NOMO-1 treated with dmso at 0.1 percent for 144 hours (cell line): ENCODE data around the gene FZD1.

Experiments
- DNase-seq: peaks from one replicate; lab custom pipeline; 2025; ENCODE audit not compliant: unreplicated experiment; lab: John Stamatoyannopoulos, UW

Gene FZD1

GRCh38 chr7:91264924-91265681, 870 bp downstream of the FZD1 start:
- peak; percentile 89 for DNase-seq

DNA sequence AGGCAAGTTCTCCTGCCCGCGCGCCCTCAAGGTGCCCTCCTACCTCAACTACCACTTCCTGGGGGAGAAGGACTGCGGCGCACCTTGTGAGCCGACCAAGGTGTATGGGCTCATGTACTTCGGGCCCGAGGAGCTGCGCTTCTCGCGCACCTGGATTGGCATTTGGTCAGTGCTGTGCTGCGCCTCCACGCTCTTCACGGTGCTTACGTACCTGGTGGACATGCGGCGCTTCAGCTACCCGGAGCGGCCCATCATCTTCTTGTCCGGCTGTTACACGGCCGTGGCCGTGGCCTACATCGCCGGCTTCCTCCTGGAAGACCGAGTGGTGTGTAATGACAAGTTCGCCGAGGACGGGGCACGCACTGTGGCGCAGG, 1.4 kb downstream of the FZD1 start:
- no peak for DNase-seq

- no peak for DNase-seq
Measured at GRCh38 chr7:91266067-91266688, 1.9 kb downstream of the FZD1 start.

GRCh38 chr7:91266689-91267090, 2.5 kb downstream of the FZD1 start:
- DNase-seq, result no peak

DNA sequence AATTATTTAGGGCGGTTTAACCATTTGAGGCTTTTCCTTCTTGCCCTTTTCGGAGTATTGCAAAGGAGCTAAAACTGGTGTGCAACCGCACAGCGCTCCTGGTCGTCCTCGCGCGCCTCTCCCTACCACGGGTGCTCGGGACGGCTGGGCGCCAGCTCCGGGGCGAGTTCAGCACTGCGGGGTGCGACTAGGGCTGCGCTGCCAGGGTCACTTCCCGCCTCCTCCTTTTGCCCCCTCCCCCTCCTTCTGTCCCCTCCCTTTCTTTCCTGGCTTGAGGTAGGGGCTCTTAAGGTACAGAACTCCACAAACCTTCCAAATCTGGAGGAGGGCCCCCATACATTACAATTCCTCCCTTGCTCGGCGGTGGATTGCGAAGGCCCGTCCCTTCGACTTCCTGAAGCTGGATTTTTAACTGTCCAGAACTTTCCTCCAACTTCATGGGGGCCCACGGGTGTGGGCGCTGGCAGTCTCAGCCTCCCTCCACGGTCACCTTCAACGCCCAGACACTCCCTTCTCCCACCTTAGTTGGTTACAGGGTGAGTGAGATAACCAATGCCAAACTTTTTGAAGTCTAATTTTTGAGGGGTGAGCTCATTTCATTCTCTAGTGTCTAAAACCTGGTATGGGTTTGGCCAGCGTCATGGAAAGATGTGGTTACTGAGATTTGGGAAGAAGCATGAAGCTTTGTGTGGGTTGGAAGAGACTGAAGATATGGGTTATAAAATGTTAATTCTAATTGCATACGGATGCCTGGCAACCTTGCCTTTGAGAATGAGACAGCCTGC, 3.1 kb downstream of the FZD1 start:
- no peak for DNase-seq

DNA sequence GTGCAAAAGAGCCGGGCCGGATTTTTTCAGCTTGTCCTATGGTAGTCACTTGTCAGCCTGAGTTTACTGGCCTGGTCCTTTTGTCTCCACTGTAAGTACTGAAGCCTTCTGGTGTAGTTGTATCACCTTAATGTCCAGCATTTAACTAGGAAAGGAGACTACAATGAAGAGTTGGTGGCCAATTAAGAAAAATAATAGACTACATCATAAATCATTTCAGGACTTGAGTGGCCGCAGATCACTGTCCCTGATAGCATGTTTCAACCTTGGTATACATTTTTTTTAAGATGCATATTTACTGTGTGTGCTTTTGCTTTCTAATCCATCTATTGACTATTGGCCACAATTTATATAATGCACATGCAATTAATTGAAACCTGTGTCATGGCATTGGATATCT, 6.1 kb downstream of the FZD1 start:
- no peak for DNase-seq

DNA sequence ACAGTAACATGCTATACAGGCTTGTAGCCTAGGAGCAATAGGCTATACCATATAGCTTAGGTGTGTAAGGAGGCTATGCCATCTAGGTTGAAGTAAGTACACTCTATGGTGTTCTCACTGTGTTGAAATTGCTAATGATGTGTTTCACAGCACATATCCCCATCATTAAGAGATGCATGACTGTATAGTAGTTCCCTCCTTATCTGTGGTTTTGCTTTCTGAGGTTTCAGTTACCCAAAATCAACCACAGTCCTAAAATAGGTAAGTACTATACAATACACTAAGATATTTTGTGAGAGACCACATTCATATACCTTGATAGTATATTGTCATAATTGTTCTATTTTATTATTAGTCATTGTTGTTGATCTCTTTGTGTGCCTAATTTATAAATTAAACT, 12.7 kb downstream of the FZD1 start:
- peak; percentile 69 for DNase-seq

GRCh38 chr7:91280185-91280584, 16.0 kb downstream of the FZD1 start:
- no peak for DNase-seq

GRCh38 chr7:91280604-91281003, 16.4 kb downstream of the FZD1 start:
- no peak for DNase-seq

- DNase-seq, result no peak
Measured at GRCh38 chr7:91285696-91286355, 21.6 kb downstream of the FZD1 start.

GRCh38 chr7:91286432-91286831, 22.2 kb downstream of the FZD1 start:
- no peak for DNase-seq

DNA sequence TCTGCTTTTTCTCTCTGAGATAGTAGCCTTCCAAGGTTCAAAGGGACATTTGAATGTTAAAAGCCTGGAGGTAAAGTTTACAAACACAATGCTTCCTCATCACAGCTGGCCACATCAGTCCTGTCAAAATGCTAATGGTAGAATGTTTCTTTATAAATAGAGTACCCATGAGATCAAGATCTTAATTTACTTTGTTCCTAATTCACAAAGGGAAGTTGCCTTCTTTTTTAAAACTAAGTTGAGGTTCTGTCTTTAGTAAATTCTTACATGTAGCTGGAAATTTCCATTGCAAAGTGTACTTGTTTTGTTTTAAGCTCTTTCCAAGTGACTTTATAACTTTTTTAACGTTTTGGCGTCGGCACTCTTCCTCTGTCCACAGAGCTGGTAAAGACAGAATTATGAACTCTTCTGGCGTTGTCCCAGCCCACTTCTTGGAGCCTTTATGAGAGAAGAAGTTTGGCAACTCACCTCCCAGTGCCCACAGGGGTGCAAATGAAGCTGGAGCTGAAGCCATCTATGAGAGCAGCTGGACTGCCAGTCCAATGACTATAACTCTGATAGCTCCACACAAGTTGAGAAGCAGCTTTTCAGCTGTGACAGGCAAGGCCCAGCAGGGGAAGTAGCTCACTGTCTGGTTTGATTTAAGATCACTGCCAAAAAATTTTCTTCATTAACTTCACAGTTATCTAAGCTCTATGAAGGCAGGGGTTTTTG, 23.3 kb downstream of the FZD1 start:
- DNase-seq, result peak; percentile 56

GRCh38 chr7:91288208-91288824, 24.1 kb downstream of the FZD1 start:
- DNase-seq, result peak; percentile 33

GRCh38 chr7:91289633-91290254, 25.5 kb downstream of the FZD1 start:
- peak; percentile 24 for DNase-seq

DNA sequence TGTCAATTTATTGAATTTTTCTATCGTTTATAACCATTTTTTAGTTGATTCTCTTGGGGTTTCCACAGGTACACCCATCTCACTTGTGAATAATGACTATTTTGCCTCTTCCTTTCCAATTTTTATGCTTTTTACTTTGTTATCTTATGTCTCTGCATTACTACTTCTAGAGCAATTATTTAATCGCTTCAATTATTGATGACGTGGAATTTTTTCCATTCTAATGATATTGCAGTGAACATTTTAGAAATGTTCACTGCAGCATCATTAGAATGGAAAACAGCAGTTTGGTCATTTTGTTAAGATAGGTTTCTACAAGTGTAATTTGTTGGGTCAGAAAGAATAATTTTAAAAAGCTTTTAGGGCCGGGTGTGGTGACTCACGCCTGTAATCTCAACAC, 27.1 kb downstream of the FZD1 start:
- DNase-seq, result no peak

GRCh38 chr7:91291902-91292301, 27.7 kb downstream of the FZD1 start:
- DNase-seq, result no peak

DNA sequence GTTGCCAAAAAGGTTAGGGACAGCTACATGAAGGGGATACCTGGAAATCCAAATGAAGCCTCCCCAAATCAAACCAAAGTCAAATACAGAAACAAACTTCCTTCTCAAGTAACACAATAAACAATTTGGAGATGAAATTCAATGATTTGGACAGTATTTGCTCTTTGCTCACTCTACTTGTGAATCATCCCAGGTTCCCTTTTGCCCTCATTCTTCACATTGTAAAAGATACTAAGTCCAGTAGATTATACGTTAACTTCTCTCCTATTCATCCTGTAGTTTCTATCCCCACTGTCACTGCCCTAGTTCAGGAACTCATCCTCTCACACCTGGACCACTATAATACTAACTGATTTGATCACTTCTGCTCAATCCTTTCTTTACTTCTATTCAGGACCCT, 28.3 kb downstream of the FZD1 start:
- DNase-seq, result no peak

DNA sequence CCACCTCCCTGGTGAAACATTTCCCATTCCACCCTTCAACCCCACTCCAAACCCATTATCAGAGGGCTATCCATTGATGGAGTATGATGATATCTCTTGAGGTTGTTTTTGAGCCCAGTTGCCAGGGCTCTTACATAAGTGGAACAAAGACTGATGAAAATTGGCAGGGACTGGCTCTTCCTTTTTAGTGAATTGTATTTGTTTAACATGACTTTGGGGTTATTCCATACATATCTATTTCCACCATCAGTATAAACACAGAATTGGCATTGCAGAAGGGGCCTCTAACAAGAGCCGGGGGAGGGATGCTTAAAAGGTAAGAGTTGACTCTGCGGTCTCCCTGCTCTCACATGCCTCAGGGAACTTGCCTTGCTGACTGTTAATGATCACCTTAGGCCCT, 28.9 kb downstream of the FZD1 start:
- DNase-seq, result no peak

DNA sequence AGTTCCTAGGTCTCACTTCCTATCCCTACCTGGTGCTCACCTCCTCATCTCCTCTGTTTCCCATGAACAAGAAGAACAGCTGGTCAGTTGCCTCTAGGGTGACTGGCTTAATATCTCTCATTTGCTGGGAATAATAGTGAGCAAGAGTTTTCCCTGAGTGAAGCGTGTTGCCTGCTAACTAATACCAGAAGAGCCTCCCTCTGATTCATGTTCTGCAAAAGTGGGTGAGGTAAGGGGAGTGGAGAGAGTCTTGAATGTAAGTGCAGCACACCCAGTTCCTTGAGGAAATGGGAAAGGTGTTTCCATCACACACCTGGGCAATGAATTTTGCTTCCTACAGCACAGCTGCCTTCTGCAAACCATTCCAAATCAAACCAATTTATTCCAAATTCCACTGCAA, 29.6 kb downstream of the FZD1 start:
- DNase-seq, result no peak

DNA sequence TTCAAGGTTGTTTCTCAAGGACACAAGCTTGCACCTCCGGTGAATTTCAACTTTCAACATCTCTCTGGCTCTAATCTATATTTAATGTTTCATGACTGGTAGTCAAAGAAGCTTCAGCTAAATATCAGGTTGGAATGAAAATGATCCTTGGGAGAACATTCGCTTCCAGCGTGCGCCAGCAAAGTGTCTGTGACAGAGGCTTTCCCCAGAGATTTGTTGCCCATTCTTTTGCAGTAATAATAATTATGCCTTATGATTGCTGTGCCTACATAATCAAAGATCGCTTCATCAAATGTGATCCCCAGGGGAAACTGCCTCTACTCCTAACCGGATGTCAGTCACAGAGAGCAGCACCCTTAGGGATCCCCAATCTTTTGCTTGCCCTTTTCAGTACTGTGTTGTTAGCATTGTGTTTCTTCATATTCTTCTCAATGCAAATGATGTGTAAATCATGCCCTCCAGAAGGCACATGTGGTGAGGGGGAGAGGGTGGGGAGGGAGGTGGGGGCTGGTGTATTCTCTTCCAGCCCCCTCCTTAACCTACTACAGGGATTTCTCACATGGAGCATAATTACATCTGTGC, 30.5 kb downstream of the FZD1 start:
- DNase-seq, result no peak
